Ovary (tissue), 3 donors: ENCODE data around the gene RPN2.

Source experiments
- CTCF ChIP-seq, 3 donors: fragments of 450-650 bp in 2 of 3; fragments of 200-600 bp in 1 of 3; IDR thresholded peaks; one replicate each; pipeline versions ENCODE4 v1.5.1 to v1.8.0; 2016 to 2022; ENCODE audit warnings: antibody characterized with exemption in 3 of 3, mild to moderate bottlenecking in 1 of 3
- POLR2A ChIP-seq: fragments of 450-650 bp; IDR thresholded peaks from one replicate; pipeline ENCODE4 v1.6.1; 2017; ENCODE audit warnings: antibody characterized with exemption, mild to moderate bottlenecking, moderate library complexity
- donor health status: DM: no; HTN: no; CAD: no.

DNA sequence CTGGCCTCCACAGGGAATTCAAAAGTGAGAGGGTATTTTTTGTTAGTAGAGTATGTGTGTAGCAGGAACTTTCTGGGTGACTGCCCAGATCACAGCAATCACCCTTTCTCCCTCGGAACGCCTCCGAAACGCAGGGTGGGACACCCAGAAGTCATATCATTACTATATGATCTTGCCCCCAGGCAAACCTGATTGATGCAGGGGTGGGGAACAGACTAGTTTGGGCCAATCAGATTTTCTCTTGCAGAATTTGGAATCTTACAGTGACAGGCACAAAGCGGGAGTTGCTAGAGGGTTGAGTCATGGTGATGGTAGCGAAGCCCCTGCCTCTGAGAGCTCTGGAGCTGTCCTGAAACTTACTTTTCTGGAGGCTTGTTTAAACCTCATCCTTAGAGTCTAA, 16.5 kb upstream of the RPN2 start:
- TF ChIP-seq POLR2A (no peak), CTCF (IDR thresholded peaks at IDR 0.05) (no peak)
